Psoas muscle (tissue), 8 donors: Measurements from ENCODE around the gene FAM228B. TPM values are rescaled to one million over a fixed set of nuclear protein-coding genes. Genes with fewer than 3 reads are reported as not detected.

Experiments used
- ATAC-seq, 4 donors: fragments of 200-7000 bp; cut with Tn5 transposase; one replicate each; pipeline ENCODE4 v1.9.1; 2020; ENCODE audit warnings: moderate library complexity in 3 of 4, mild to moderate bottlenecking in 2 of 4
- DNase-seq, 2 donors: peaks; one replicate each; pipeline ENCODE4 v3.0.0-alpha.2; 2020
- H3K27ac ChIP-seq: fragments of 200-600 bp; one replicate; pipeline ENCODE4 v1.8.0; 2022
- H3K27me3 ChIP-seq, 3 donors: fragments of 200-600 bp in 1 of 3; one replicate each; pipeline versions ENCODE4 v1.6.1 to v1.8.0; 2013 to 2022; ENCODE audit warnings: low read length in 2 of 3, mild to moderate bottlenecking in 2 of 3, moderate library complexity in 1 of 3; ENCODE audit not compliant: insufficient read depth in 3 of 3
- H3K36me3 ChIP-seq, 2 donors: fragments of 200-600 bp in 1 of 2; one replicate each; pipeline versions ENCODE4 v1.6.1 to v1.8.0; 2013 to 2022; ENCODE audit warnings: low read depth in 1 of 2, mild to moderate bottlenecking in 1 of 2, moderate library complexity in 1 of 2; ENCODE audit not compliant: insufficient read depth in 1 of 2
- H3K4me1 ChIP-seq: fragments of 200-600 bp; one replicate; pipeline ENCODE4 v1.8.0; 2022
- H3K4me3 ChIP-seq: fragments of 200-600 bp; one replicate; pipeline ENCODE4 v1.8.0; 2022; ENCODE audit warnings: mild to moderate bottlenecking
- H3K9me3 ChIP-seq: fragments of 200-600 bp; one replicate; pipeline ENCODE4 v1.8.0; 2022
- WGBS, 3 donors: extraction: QIAGEN DNeasy Blood & Tissue Kit; methylation state at CpG; one replicate each; pipeline versions ENCODE4 v1.1.6 to v1.1.7; 2013; 5-methylcytosine and 5-hydroxymethylcytosine counted together
- intact Hi-C, 2 donors: fragments of 100-400 bp; cut with DNase I; formaldehyde crosslinking; loops; one replicate each; pipeline versions ENCODE4 v1.11.0 to v1.14.2; 2022
- polyA plus RNA-seq, 3 donors: library from polyadenylated mRNA; stranded (reverse); fragments of 200-250 nt; gene quantifications; one replicate each; pipeline ENCODE4 v1.2.3, GENCODE V29; 2013
- total RNA-seq, 4 donors: library from RNA; stranded (reverse); fragmentation: NEBNext Ultra II Directional in 2 of 4; extraction: Animal tissue kit (Norgen Biotek cat#: 25700) in 2 of 4; gene quantifications; one replicate each; pipeline versions ENCODE4 v1.2.1 to v1.2.4, GENCODE V29; 2021 to 2023
- TF ChIP-seq, protein P1 (sequence below): fragments of 200-600 bp; IDR thresholded peaks from one replicate; pipeline ENCODE4 v1.8.0; 2022; ENCODE audit warnings: antibody characterized with exemption
- donor health status: healthy with polysubstance abuse.
- donor health status: DM: no; HTN: no; CAD: no; lungs with moderate emphysema.
- donor health status: Bipolar disorder and iron deficiency.
- donor health status: healthy.
- donor health status: DM: yes; HTN: yes; CAD: no.
- donor health status: DM: no; HTN: no; CAD: no.
- donor health status: DM: no; HTN: no; CAD: no.
- donor health status: DM: yes; HTN: yes; CAD: no.

FAM228B gene
- total and polyA plus RNA-seq, 7 donors = 2.5 to 30.1 (median 12.4) TPM

DNA sequence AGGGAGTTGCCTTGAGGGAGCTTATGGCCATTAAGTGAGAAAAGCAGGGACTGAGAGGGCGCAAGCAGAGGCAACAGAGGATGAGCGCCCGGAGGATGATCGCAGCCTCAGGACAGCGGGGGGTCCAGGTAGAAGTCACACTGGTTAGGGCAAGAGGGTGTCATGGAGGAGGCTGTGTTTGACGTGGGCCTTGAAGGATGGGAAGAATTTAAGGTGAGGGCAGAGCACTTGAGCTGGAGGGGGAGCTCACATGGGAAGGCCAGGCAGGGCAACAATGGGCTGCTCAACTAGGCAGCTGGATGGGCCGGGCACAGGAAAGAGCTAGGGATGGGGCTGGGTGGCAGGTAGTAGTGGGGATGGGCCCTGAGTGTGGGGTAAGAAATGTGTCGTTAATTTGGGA lies 83.4 kb downstream of the FAM228B start:
- ATAC-seq (no peak), DNase-seq (no peak)
- WGBS, 3 donors = 85 to 91% (median 91%) methylated on average over 8 of the region's 8 CpGs
- Histone ChIP-seq H3K27me3 (no peaks in the 10 kb centered on the region), H3K27ac (no peak overlapping the region), H3K4me1 (no peaks in the 10 kb centered on the region), H3K36me3 (peaks cover 4 to 94% of the 10 kb centered on the region in 2 donors), H3K4me3 (no peak overlapping the region), H3K9me3 (no peaks in the 10 kb centered on the region)
- intact Hi-C loops = no loop called here
- TF ChIP-seq, protein P1, sequence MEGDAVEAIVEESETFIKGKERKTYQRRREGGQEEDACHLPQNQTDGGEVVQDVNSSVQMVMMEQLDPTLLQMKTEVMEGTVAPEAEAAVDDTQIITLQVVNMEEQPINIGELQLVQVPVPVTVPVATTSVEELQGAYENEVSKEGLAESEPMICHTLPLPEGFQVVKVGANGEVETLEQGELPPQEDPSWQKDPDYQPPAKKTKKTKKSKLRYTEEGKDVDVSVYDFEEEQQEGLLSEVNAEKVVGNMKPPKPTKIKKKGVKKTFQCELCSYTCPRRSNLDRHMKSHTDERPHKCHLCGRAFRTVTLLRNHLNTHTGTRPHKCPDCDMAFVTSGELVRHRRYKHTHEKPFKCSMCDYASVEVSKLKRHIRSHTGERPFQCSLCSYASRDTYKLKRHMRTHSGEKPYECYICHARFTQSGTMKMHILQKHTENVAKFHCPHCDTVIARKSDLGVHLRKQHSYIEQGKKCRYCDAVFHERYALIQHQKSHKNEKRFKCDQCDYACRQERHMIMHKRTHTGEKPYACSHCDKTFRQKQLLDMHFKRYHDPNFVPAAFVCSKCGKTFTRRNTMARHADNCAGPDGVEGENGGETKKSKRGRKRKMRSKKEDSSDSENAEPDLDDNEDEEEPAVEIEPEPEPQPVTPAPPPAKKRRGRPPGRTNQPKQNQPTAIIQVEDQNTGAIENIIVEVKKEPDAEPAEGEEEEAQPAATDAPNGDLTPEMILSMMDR = no peak

DNA sequence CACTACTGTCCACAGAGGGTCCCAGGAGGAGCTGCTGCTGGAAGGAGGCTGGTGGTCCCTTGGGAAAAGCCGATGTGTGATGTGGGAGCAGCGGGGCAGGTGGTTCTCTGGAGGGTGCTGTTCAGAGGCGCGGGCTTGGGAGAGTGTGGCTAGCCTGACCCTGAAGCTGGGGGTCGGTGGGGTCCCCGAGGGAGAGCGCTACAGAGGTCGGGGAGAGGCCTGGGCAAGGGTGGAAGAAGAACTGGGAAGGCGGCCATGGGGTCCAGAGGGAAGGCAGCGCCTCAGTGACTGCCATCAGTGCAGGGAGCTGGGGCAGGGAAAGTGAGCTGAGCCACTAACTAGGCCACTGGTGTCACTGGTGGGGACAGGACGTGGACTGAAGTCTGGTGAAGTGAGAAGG lies 84.1 kb downstream of the FAM228B start:
- intact Hi-C loops = no loop called here

DNA sequence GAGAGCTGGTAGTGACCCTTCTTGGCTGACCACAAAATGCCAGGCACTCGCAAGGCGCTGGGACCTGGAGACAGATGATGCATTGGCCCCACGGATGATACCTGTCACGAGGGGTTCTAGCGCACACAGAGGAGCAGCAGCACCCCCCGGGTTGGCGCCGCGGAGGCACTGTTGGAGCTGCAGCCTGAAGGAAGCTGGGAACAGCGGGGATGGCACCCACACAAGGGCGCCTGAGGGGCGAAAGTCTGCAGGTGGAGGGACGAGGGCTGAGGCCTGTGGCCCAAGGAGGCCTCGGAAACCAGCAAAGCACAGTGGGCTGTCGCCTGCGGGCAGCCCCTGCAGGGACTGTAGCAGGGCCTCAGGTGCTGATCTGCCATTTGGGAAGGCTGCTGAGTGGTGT lies 85.2 kb downstream of the FAM228B start:
- H3K4me1 ChIP-seq = no peaks in the 10 kb centered on the region
- H3K4me3 ChIP-seq = no peak overlapping the region
- no peaks in the 10 kb centered on the region for H3K9me3 ChIP-seq
- no peak overlapping the region for H3K27ac ChIP-seq
- no peaks in the 10 kb centered on the region for H3K27me3 ChIP-seq
- no peak for DNase-seq
- 95 to 96% (median 95%) methylated on average over 15 to 16 of the region's 16 CpGs for WGBS, 3 donors
- TF ChIP-seq, protein P1 = no peak
- intact Hi-C loops = no loop called here
- no peak for ATAC-seq
- H3K36me3 ChIP-seq = peaks cover 4 to 97% of the 10 kb centered on the region in 2 donors

More for the DNA sequence above, 84.1 kb downstream of the FAM228B start:
- 83 to 86% (median 86%) methylated on average over 11 of the region's 11 CpGs for WGBS, 3 donors
- Histone ChIP-seq H3K9me3 (no peaks in the 10 kb centered on the region), H3K36me3 (peaks cover 4 to 97% of the 10 kb centered on the region in 2 donors), H3K4me3 (no peak overlapping the region), H3K27ac (no peak overlapping the region), H3K4me1 (no peaks in the 10 kb centered on the region), H3K27me3 (no peaks in the 10 kb centered on the region)
- ATAC-seq (peak in 1 of 4 donors; percentile 21), DNase-seq (no peak)
- TF ChIP-seq, protein P1 = no peak

DNA sequence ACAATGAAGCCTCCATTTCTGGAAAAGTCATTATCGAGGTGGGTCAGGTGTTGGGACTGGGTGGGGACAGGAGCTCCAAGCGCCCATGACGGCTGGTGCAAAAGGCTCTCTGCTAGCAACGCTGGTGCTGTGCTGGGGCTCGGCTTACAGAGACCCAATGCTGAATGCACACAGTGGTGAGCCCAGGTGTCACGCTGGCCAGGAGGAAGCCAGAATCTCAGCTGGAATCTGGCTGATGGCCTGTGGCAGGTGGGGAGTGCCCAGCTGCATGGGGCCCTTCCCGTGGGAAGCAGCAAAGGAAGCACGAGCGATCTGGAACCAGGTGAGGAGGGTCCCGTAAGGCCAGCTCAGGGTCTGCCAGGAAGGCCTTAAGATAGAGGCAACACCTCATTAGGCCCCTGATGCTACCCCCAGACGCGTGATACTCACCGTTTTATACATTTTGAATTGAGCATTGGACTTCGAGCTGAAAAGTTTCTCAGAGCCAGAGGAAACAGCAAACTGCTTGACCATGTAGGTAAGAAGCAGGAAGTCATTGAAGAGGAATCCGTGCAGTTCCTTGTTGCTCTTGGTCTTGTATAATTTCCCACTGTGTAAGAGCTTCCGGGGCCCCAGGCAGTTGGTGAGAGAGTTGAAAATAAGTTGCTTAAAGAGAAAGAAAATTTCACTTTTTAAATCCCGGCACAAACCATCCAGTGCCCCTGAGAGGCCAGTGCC lies 86.3 kb downstream of the FAM228B start:
- DNase-seq (no peak), ATAC-seq (no peak)
- TF ChIP-seq, protein P1 = no peak
- WGBS, 3 donors = 80 to 82% (median 82%) methylated on average over 17 of the region's 17 CpGs
- Histone ChIP-seq H3K4me1 (no peaks in the 10 kb centered on the region), H3K4me3 (no peak overlapping the region), H3K27ac (no peak overlapping the region), H3K9me3 (no peaks in the 10 kb centered on the region), H3K27me3 (no peaks in the 10 kb centered on the region), H3K36me3 (peaks cover 4 to 96% of the 10 kb centered on the region in 2 donors)
- intact Hi-C loops = no loop called here

DNA sequence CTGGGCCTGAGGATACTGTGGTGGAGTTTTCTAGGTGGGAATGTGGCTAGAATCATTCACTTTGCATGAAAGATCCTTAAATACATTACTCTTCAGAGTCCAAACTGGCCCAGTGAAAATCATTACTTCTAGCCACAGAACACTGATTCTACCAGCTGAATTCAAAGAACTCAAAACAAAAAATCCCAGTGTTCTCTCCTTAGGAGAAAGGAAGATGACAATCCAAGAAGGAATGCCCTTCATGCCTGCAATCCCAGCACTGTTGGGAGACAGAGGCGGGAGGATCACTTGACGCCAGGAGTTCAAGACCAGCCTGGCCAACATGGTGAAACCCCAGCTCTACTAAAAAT lies 86.8 kb downstream of the FAM228B start:
- H3K36me3 ChIP-seq = peaks cover 4 to 96% of the 10 kb centered on the region in 2 donors
- H3K4me1 ChIP-seq = no peaks in the 10 kb centered on the region
- WGBS, 3 donors = 97 to 100% (median 97%) methylated on average over 2 of the region's 2 CpGs

More for the DNA sequence above, 86.8 kb downstream of the FAM228B start:
- no peaks in the 10 kb centered on the region for H3K9me3 ChIP-seq
- ATAC-seq = no peak
- TF ChIP-seq, protein P1 = no peak
- no peak for DNase-seq
- no peak overlapping the region for H3K4me3 ChIP-seq
- H3K27me3 ChIP-seq = no peaks in the 10 kb centered on the region
- no peak overlapping the region for H3K27ac ChIP-seq
- intact Hi-C loops = no loop called here
